A549 (cell line): ENCODE results near the gene RIMBP2.

Experiments used
- CEBPB ChIP-seq, 2 experiments: fragments of >200 bp in 1 of 2; sonication (Bioruptor Twin) in 1 of 2; formaldehyde crosslinking in 1 of 2; IDR thresholded peaks; 2 replicates each; pipeline ENCODE4 v1.6.1; 2012 to 2016
- CTCF ChIP-seq: fragments of >200 bp; sonication (Bioruptor Twin); formaldehyde crosslinking; IDR thresholded peaks from 3 replicates; pipeline ENCODE4 v1.5.1; 2016
- MYC ChIP-seq: IDR thresholded peaks from 2 replicates; pipeline ENCODE4 v1.6.1; 2012; ENCODE audit warnings: mild to moderate bottlenecking, inconsistent platforms, low read length, improper control_type of control experiment, borderline replicate concordance
- POLR2A ChIP-seq: IDR thresholded peaks from 2 replicates; pipeline ENCODE4 v1.6.1; 2012; ENCODE audit warnings: mild to moderate bottlenecking, low read length
- SMC3 ChIP-seq: fragments of >200 bp; sonication (Bioruptor Twin); formaldehyde crosslinking; IDR thresholded peaks from 3 replicates; pipeline ENCODE4 v1.6.1; 2018; ENCODE audit warnings: inconsistent platforms
- TF ChIP-seq, protein P1 (sequence below): fragments of 250-450 bp; sonication (Bioruptor Pico); IDR thresholded peaks from 2 replicates; pipeline ENCODE4 v1.5.0; 2021; ENCODE audit warnings: mild to moderate bottlenecking, moderate library complexity, borderline replicate concordance

- TF ChIP-seq CTCF (no peak), POLR2A (no peak), MYC (no peak), CEBPB (IDR thresholded peaks at IDR 0.05) (no peak), SMC3 (no peak)
- TF ChIP-seq, protein P1, sequence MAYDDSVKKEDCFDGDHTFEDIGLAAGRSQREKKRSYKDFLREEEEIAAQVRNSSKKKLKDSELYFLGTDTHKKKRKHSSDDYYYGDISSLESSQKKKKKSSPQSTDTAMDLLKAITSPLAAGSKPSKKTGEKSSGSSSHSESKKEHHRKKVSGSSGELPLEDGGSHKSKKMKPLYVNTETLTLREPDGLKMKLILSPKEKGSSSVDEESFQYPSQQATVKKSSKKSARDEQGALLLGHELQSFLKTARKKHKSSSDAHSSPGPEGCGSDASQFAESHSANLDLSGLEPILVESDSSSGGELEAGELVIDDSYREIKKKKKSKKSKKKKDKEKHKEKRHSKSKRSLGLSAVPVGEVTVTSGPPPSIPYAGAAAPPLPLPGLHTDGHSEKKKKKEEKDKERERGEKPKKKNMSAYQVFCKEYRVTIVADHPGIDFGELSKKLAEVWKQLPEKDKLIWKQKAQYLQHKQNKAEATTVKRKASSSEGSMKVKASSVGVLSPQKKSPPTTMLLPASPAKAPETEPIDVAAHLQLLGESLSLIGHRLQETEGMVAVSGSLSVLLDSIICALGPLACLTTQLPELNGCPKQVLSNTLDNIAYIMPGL, result no peak
Measured at GRCh38 chr12:130650131-130650530, 66.0 kb downstream of the RIMBP2 start.
